B cell (primary cell): ENCODE results near the gene HDDC3. TPM values are rescaled to one million over a fixed set of nuclear protein-coding genes. Genes with fewer than 3 reads are reported as not detected.

Source experiments
- ATAC-seq: fragments of 200-7000 bp; cut with Tn5 transposase; one replicate; pipeline ENCODE4 v1.10.0; 2021; ENCODE audit warnings: low read depth, mild to moderate bottlenecking, moderate number of reproducible peaks, moderate library complexity
- CTCF ChIA-PET: fragments of 350-600 bp; sonication (Branson Sonifier 250); formaldehyde crosslinking; loops from one replicate; lab custom pipeline; 2021; ENCODE audit warnings: antibody characterized with exemption, inconsistent platforms; lab: Charles Lee
- POLR2A ChIA-PET: fragments of 350-600 bp; sonication (Branson Sonifier 250); formaldehyde crosslinking; loops from one replicate; lab custom pipeline; 2021; ENCODE audit warnings: antibody characterized with exemption; lab: Charles Lee
- DNase-seq: peaks from one replicate; pipeline ENCODE4 v3.0.0; 2013
- H2AFZ ChIP-seq: 2 replicates; pipeline ENCODE4 v1.6.1; 2012; ENCODE audit warnings: mild to moderate bottlenecking, low read depth, low read length; ENCODE audit not compliant: insufficient read depth, poor library complexity, severe bottlenecking
- H3K27ac ChIP-seq, 2 donors: 1 replicate in 1 of 2; 2 replicates in 1 of 2; pipeline ENCODE4 v1.5.1; 2012 to 2013; ENCODE audit warnings: low read length in 2 of 2, mild to moderate bottlenecking in 2 of 2, moderate library complexity in 1 of 2
- H3K27me3 ChIP-seq, 4 experiments: fragments of 200-600 bp in 1 of 4; sonication (generic) in 1 of 4; replicated peaks in 1 of 4; 1 replicate in 2 of 4; 2 replicates in 2 of 4; pipeline versions ENCODE4 v1.6.1 to v1.7.0; 2013 to 2016; ENCODE audit warnings: low read length in 3 of 4, mild to moderate bottlenecking in 2 of 4, mixed read lengths in 1 of 4, moderate library complexity in 1 of 4; ENCODE audit not compliant: insufficient read depth in 4 of 4, control insufficient read depth in 3 of 4; ENCODE audit errors: control extremely low read depth in 1 of 4
- H3K36me3 ChIP-seq, 2 experiments: replicated peaks in 1 of 2; 1 replicate in 1 of 2; 2 replicates in 1 of 2; pipeline versions ENCODE4 v1.6.1 to v1.7.1; 2013; ENCODE audit warnings: low read length in 1 of 2; ENCODE audit not compliant: insufficient read depth in 2 of 2, control insufficient read depth in 1 of 2; ENCODE audit errors: control extremely low read depth in 1 of 2, extremely low read depth in 1 of 2
- H3K4me1 ChIP-seq, 2 donors: fragments of 200-600 bp in 1 of 2; sonication (generic) in 1 of 2; 1 replicate in 1 of 2; 2 replicates in 1 of 2; pipeline versions ENCODE4 v1.5.1 to v1.6.1; 2013 to 2017; ENCODE audit warnings: low read length in 2 of 2; ENCODE audit not compliant: control insufficient read depth in 2 of 2, insufficient read depth in 2 of 2
- H3K4me2 ChIP-seq: replicated peaks from 2 replicates; pipeline ENCODE3; 2012; ENCODE audit warnings: mild to moderate bottlenecking, low read depth, low read length; ENCODE audit not compliant: poor library complexity, severe bottlenecking
- H3K4me3 ChIP-seq, 5 experiments: fragments of 200-600 bp in 1 of 5; sonication (generic) in 1 of 5; 1 replicate in 3 of 5; 2 replicates in 2 of 5; pipeline versions ENCODE4 v1.5.1 to v1.7.0; 2011 to 2016; ENCODE audit warnings: low read length in 4 of 5, mild to moderate bottlenecking in 4 of 5, low read depth in 2 of 5, control low read depth in 1 of 5, moderate library complexity in 1 of 5; ENCODE audit not compliant: insufficient read depth in 1 of 5; ENCODE audit errors: control extremely low read depth in 1 of 5, extremely low read depth in 1 of 5
- H3K79me2 ChIP-seq: fragments of 200-600 bp; sonication (generic); one replicate; pipeline ENCODE4 v1.6.0; 2016; ENCODE audit warnings: low read length; ENCODE audit not compliant: control insufficient read depth, insufficient read depth
- H3K9ac ChIP-seq: fragments of 200-600 bp; sonication (generic); 2 replicates; pipeline ENCODE4 v1.6.1; 2017; ENCODE audit warnings: mild to moderate bottlenecking, low read length, moderate library complexity
- H3K9me3 ChIP-seq, 3 donors: one replicate each; pipeline versions ENCODE4 v1.6.1 to v1.7.1; 2013; ENCODE audit warnings: low read length in 2 of 3; ENCODE audit not compliant: control insufficient read depth in 2 of 3, insufficient read depth in 1 of 3; ENCODE audit errors: control extremely low read depth in 1 of 3
- H4K20me1 ChIP-seq: 2 replicates; pipeline ENCODE4 v1.6.0; 2012; ENCODE audit warnings: mild to moderate bottlenecking, low read length; ENCODE audit not compliant: insufficient read depth, control insufficient read depth, poor library complexity, severe bottlenecking
- H3K27ac Mint-ChIP-seq: one replicate; pipeline ENCODE4 v1.8.0; 2021; ENCODE audit warnings: mixed read lengths
- H3K27me3 Mint-ChIP-seq: one replicate; pipeline ENCODE4 v1.8.0; 2021; ENCODE audit warnings: mixed read lengths
- H3K4me1 Mint-ChIP-seq: one replicate; pipeline ENCODE4 v1.8.0; 2021; ENCODE audit warnings: mixed read lengths
- H3K4me3 Mint-ChIP-seq: one replicate; pipeline ENCODE4 v1.8.0; 2021; ENCODE audit warnings: mixed read lengths
- H3K9me3 Mint-ChIP-seq: one replicate; pipeline ENCODE4 v1.8.0; 2022; ENCODE audit warnings: mixed read lengths; ENCODE audit not compliant: insufficient read depth
- CTCF ChIP-seq: fragments of 200-600 bp; IDR thresholded peaks from one replicate; pipeline ENCODE4 v1.8.0; 2022; ENCODE audit warnings: antibody characterized with exemption, mild to moderate bottlenecking
- EZH2 ChIP-seq: IDR thresholded peaks from 2 replicates; pipeline ENCODE4 v1.6.1; 2012; ENCODE audit warnings: borderline replicate concordance, low read depth, mild to moderate bottlenecking, moderate library complexity, low read length; ENCODE audit not compliant: insufficient read depth, poor library complexity, severe bottlenecking
- WGBS: methylation state at CpG from one replicate; pipeline ENCODE4 v1.1.5; 2013; ENCODE audit warnings: missing lambda C conversion rate; ENCODE audit not compliant: insufficient coverage; 5-methylcytosine and 5-hydroxymethylcytosine counted together
- intact Hi-C: fragments of 100-400 bp; cut with micrococcal nuclease; formaldehyde crosslinking; loops from one replicate; pipeline ENCODE4 v1.10.0; 2022
- polyA plus RNA-seq: library from polyadenylated mRNA; depleted of rRNA; stranded (reverse); fragments of >200 nt; gene quantifications from 2 replicates; pipeline ENCODE4 v1.2.3, GENCODE V29; 2012
- total RNA-seq, 2 donors: library from RNA; stranded (reverse); fragments of 120-200 nt in 1 of 2; gene quantifications; 1 replicate in 1 of 2; 2 replicates in 1 of 2; pipeline versions ENCODE4 v1.2.3 to v1.2.4, GENCODE V29; 2013 to 2022

Gene HDDC3
- total and polyA plus RNA-seq, 2 donors (not counting 1 experiment from before 2014, with no cell fraction given) = 23.9 to 26.8 TPM

- Histone ChIP-seq H3K4me1 (peaks cover 35 to 56% of the 10 kb centered on the region in 2 donors), H4K20me1 (peaks cover 9% of the 10 kb centered on the region), H3K27ac (peak within 1 kb of the TSS; percentile 53 to 74), H3K36me3 (peaks cover 3 to 27% of the 10 kb centered on the region in 2 experiments), H3K4me2 (peak within 1 kb of the TSS; percentile 88), H3K4me3 (peak within 1 kb of the TSS; percentile 36 to 87 (median 81)), H2AFZ (peak within 1 kb of the TSS; percentile 98), H3K79me2 (peaks cover 14% of the 10 kb centered on the region), H3K27me3 (no peaks in the 10 kb centered on the region), H3K9ac (peak within 1 kb of the TSS; percentile 77), H3K9me3 (no peaks in the 10 kb centered on the region)
- under 1% methylated on average over 62 of the region's 65 CpGs for WGBS
- H3K9me3 Mint-ChIP-seq = no peaks in the 10 kb centered on the region
- H3K27me3 Mint-ChIP-seq = no peaks in the 10 kb centered on the region
- CTCF ChIA-PET = interaction anchor here (0.6 to 9.5 kb wide), 24 partner anchors 9 to 794 kb away, joined by 3 to 260 read pairs (median 5); partner anchors contain the start of genes BLM, FES, GDPGP1 and IQGAP1
- TF ChIP-seq EZH2 (no peak), CTCF (no peak)
- H3K4me3 Mint-ChIP-seq = peak within 1 kb of the TSS; percentile 99
- peak within 1 kb of the TSS; percentile 98 for H3K27ac Mint-ChIP-seq
- peaks cover 41% of the 10 kb centered on the region for H3K4me1 Mint-ChIP-seq
- ATAC-seq = peak; percentile 76
- DNase-seq = peak; percentile 96
- POLR2A ChIA-PET = interaction anchor here (0.5 to 6.9 kb wide), 13 partner anchors 9 to 704 kb away, joined by 3 to 66 read pairs (median 5); partner anchors contain the start of genes BLM, FES, MAN2A2 and RCCD1
- intact Hi-C loops = loop anchor here (1.0 to 10.0 kb wide), 10 partner anchors 19 to 1240 kb away; partner anchors contain the start of genes AP3S2, BLM, IDH2 and IQGAP1
Observed at GRCh38 chr15:90934949-90935751, 2.8 kb upstream of the HDDC3 start, which contains the start of gene UNC45A. Gene UNC45A (plus strand): TSS chr15:90935285. CDS start chr15:90935325, 40 bp downstream.
